K562 (cell line): ENCODE measurements around the gene SLK. TPM values are rescaled to one million over a fixed set of nuclear protein-coding genes. Genes with fewer than 3 reads are reported as not detected.

Experiments used
- ATAC-seq: fragments of 200-7000 bp; cut with Tn5 transposase; 3 replicates; pipeline ENCODE4 v1.9.1; 2020; ENCODE audit warnings: moderate library complexity
- BruUV-seq: library from RNA; stranded (reverse); fragments of 400-500 nt; replicated peaks from 2 replicates; lab custom pipeline; 2021; lab: Mats Ljungman, UMichigan
- CTCF ChIA-PET: fragments of 300-600 bp; formaldehyde crosslinking; extraction: SDS; loops from one replicate; lab custom pipeline; 2021; ENCODE audit warnings: low intra/inter-chr PET ratio; lab: Yijun Ruan, JAX
- POLR2A ChIA-PET: fragments of 300-600, 350-650 bp; sonication (Branson Sonifier 250); formaldehyde crosslinking; extraction: SDS; loops from one replicate; lab custom pipeline; 2021; ENCODE audit warnings: antibody characterized with exemption, inconsistent platforms; lab: Yijun Ruan, JAX
- DNase-seq, 4 experiments: peaks; one replicate each; pipeline versions ENCODE4 v3.0.0 to v3.0.0-alpha.2; 2011 to 2018; ENCODE audit warnings: low spot score in 3 of 4, mixed read lengths in 3 of 4; ENCODE audit errors: extremely low read depth in 1 of 4
- FAIRE-seq: peaks from 2 replicates; lab custom pipeline; 2011; peaks lifted over from hg19 to GRCh38; lab: Jason Lieb, UNC
- H2AFZ ChIP-seq: 2 replicates; pipeline ENCODE4 v1.6.0; 2011; ENCODE audit warnings: low read depth, low read length, control low read depth, inconsistent platforms
- H3K27ac ChIP-seq: fragments of 200-600 bp; 3 replicates; pipeline ENCODE4 v1.8.0; 2011; ENCODE audit warnings: low read depth, mild to moderate bottlenecking, control low read depth, inconsistent platforms, low read length, moderate library complexity, mixed read lengths; ENCODE audit errors: extremely low read depth
- H3K27me3 ChIP-seq, 2 experiments: fragments of 300-600 bp in 1 of 2; 2 replicates in 1 of 2; 3 replicates in 1 of 2; pipeline versions ENCODE4 v1.6.0 to v1.8.0; 2011; ENCODE audit warnings: inconsistent platforms in 2 of 2, low read length in 2 of 2, mild to moderate bottlenecking in 1 of 2, mixed read lengths in 1 of 2, moderate library complexity in 1 of 2; ENCODE audit not compliant: control insufficient read depth in 2 of 2, insufficient read depth in 2 of 2
- H3K36me3 ChIP-seq: fragments of 300-600 bp; 3 replicates; pipeline ENCODE4 v1.8.0; 2011; ENCODE audit warnings: mild to moderate bottlenecking, low read length, inconsistent platforms; ENCODE audit not compliant: control insufficient read depth, insufficient read depth
- H3K4me1 ChIP-seq, 2 experiments: fragments of 200-600 bp in 1 of 2; replicated peaks in 1 of 2; 2 replicates in 1 of 2; 3 replicates in 1 of 2; pipeline versions ENCODE4 v1.5.1 to v1.8.0; 2011; ENCODE audit warnings: inconsistent platforms in 2 of 2, low read length in 2 of 2, mild to moderate bottlenecking in 1 of 2, mixed read lengths in 1 of 2, moderate library complexity in 1 of 2; ENCODE audit not compliant: control insufficient read depth in 2 of 2, insufficient read depth in 2 of 2
- H3K4me2 ChIP-seq: 2 replicates; pipeline ENCODE4 v1.6.1; 2011; ENCODE audit warnings: low read length, control low read depth, inconsistent platforms, mixed read lengths; ENCODE audit not compliant: insufficient read depth
- H3K4me3 ChIP-seq: fragments of 200-600 bp; sonication (generic), shearing (Covaris generic); 2 replicates; pipeline ENCODE4 v1.5.1; 2016; ENCODE audit warnings: control low read depth, inconsistent platforms
- H3K79me2 ChIP-seq: fragments of 200-600 bp; 3 replicates; pipeline ENCODE4 v1.8.0; 2011; ENCODE audit warnings: low read length, inconsistent platforms; ENCODE audit not compliant: control insufficient read depth, insufficient read depth
- H3K9ac ChIP-seq, 2 experiments: 2 replicates each; pipeline versions ENCODE4 v1.6.0 to v1.6.1; 2011; ENCODE audit warnings: low read depth in 2 of 2, low read length in 2 of 2, control low read depth in 1 of 2, inconsistent platforms in 1 of 2, mild to moderate bottlenecking in 1 of 2, mixed read lengths in 1 of 2; ENCODE audit not compliant: insufficient read depth in 1 of 2
- H3K9me1 ChIP-seq: one replicate; pipeline ENCODE4 v1.6.0; 2011; ENCODE audit warnings: inconsistent platforms, mild to moderate bottlenecking, low read length, moderate library complexity; ENCODE audit not compliant: control insufficient read depth, insufficient read depth
- H3K9me3 ChIP-seq: replicated peaks from 2 replicates; pipeline ENCODE4 v1.5.1; 2011; ENCODE audit warnings: low read depth, low read length, inconsistent platforms; ENCODE audit not compliant: control insufficient read depth, insufficient read depth
- H4K20me1 ChIP-seq: replicated peaks from 2 replicates; pipeline ENCODE4 v1.6.1; 2011; ENCODE audit warnings: low read length, inconsistent platforms, mixed read lengths; ENCODE audit not compliant: control insufficient read depth, insufficient read depth
- ELK1 ChIP-seq: sonication (generic); formaldehyde crosslinking; IDR thresholded peaks from 2 replicates; pipeline ENCODE4 v1.8.1; 2022; ENCODE audit warnings: missing genetic modification reagents
- HNRNPK ChIP-seq: fragments of 200-400 bp; formaldehyde crosslinking; IDR thresholded peaks from one replicate; pipeline ENCODE4 v1.6.1; 2018; ENCODE audit warnings: mild to moderate bottlenecking, low read depth, low read length; ENCODE audit not compliant: poor library complexity, severe bottlenecking
- NFXL1 ChIP-seq: fragments of 450-650 bp; formaldehyde crosslinking; IDR thresholded peaks from 2 replicates; pipeline ENCODE4 v1.4.0; 2021; ENCODE audit warnings: mild to moderate bottlenecking
- OTX1 ChIP-seq: fragments of 450-650 bp; formaldehyde crosslinking; IDR thresholded peaks from 2 replicates; pipeline ENCODE4 v1.4.0; 2022; ENCODE audit warnings: mild to moderate bottlenecking
- SMARCA4 ChIP-seq: fragments of 450-650 bp; IDR thresholded peaks from 2 replicates; pipeline ENCODE4 v1.6.1; 2016
- SMARCB1 ChIP-seq: IDR thresholded peaks from 2 replicates; pipeline ENCODE4 v1.6.1; 2011; ENCODE audit warnings: improper control_type of control experiment, low read depth; ENCODE audit not compliant: insufficient read length
- SOX6 ChIP-seq: fragments of 450-650 bp; IDR thresholded peaks from 2 replicates; pipeline ENCODE4 v1.6.1; 2014; ENCODE audit warnings: mild to moderate bottlenecking
- TAL1 ChIP-seq: fragments of 450-650 bp; IDR thresholded peaks from 2 replicates; pipeline ENCODE4 v1.6.1; 2016; ENCODE audit warnings: mild to moderate bottlenecking
- ZNF232 ChIP-seq: sonication (generic); formaldehyde crosslinking; IDR thresholded peaks from 2 replicates; pipeline ENCODE4 v1.8.0; 2022; ENCODE audit warnings: mild to moderate bottlenecking, missing genetic modification reagents
- WGBS: fragments of 100-300 bp; shearing (Covaris generic); methylation state at CpG from one replicate; pipeline ENCODE4 v1.1.6; 2016; ENCODE audit warnings: low coverage, mixed read lengths; ENCODE audit not compliant: insufficient coverage; ENCODE audit errors: missing lambda C conversion rate; 5-methylcytosine and 5-hydroxymethylcytosine counted together
- in situ Hi-C: fragments of 300-500 bp; cut with MboI; formaldehyde crosslinking; loops from 4 replicates; pipeline ENCODE4 v1.15.0; 2018; ENCODE audit warnings: inconsistent platforms, mixed read lengths
- intact Hi-C: fragments of 100-400 bp; cut with micrococcal nuclease; formaldehyde crosslinking; loops from 2 replicates; pipeline ENCODE4 v1.14.2; 2022
- polyA plus RNA-seq, 8 experiments: library from polyadenylated mRNA; depleted of rRNA in 4 of 8; stranded (reverse) in 5 of 8; unstranded in 3 of 8; fragments of >200 nt; fragmentation: Nextera tagmentation in 2 of 8; fragmentation: Illumina TruSeq in 1 of 8; extraction: Ambion mirVana in 2 of 8; extraction: Trizol in 1 of 8; gene quantifications; 2 replicates each; pipeline versions ENCODE4 v1.2.1 to v1.2.3, GENCODE V29; 2011 to 2014; ENCODE audit warnings: inconsistent platforms in 1 of 8, missing spikeins in 1 of 8
- total RNA-seq, 7 experiments: library from RNA; depleted of rRNA in 6 of 7; stranded (reverse); fragments of >200 nt in 6 of 7; fragmentation: Illumina TruSeq in 2 of 7; extraction: Trizol in 2 of 7; gene quantifications; 2 replicates each; pipeline versions ENCODE4 v1.2.1 to v1.2.3, GENCODE V29; 2011 to 2021; ENCODE audit warnings: low replicate concordance in 1 of 7
- TF ChIP-seq, protein P1 (sequence below): fragments of 450-650 bp; formaldehyde crosslinking; IDR thresholded peaks from 2 replicates; pipeline ENCODE4 v1.4.0; 2020; ENCODE audit warnings: mild to moderate bottlenecking, mixed read lengths
- TF ChIP-seq, protein P2 (sequence below): fragments of 250-450 bp; sonication (Bioruptor Pico); IDR thresholded peaks from 2 replicates; pipeline ENCODE4 v1.5.1; 2021; ENCODE audit warnings: mild to moderate bottlenecking
- TF ChIP-seq, protein P3 (sequence below): sonication (generic); IDR thresholded peaks from 2 replicates; pipeline ENCODE4 v1.6.1; 2016

SLK gene
- total and polyA plus RNA-seq, 9 of the 15 experiments (the other 6 are each of a cell fraction or from before 2014, with no cell fraction given) = 8.2 to 40.0 (median 23.4) TPM

DNA sequence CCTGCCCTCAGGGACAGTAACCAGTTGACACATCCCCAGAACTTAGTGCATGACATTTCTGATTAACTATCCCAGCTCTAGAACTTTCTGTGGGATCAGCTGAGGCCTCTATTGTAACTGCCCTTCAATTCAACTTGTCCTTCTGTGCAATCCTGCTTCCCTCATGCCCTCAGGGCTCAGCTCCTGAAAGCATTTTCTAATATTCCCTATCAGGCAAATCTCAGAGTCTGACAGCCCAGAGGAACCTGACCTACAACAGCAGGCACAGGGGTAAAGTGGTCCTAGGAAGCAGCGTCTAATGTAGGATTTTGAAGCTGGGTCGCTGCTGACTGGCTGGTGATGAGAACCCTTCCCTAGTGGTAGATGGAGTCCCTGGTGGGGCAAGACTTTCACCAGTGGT, 35.3 kb upstream of the SLK start:
- no peak for FAIRE-seq
- Histone ChIP-seq H3K79me2 (no peaks in the 10 kb centered on the region), H3K9me3 (no peaks in the 10 kb centered on the region), H4K20me1 (no peaks in the 10 kb centered on the region), H3K27ac (no peak overlapping the region), H3K4me3 (no peak overlapping the region), H3K4me2 (no peak overlapping the region), H3K9ac (no peak overlapping the region), H3K27me3 (peaks cover 0 to 6% of the 10 kb centered on the region in 2 experiments; a peak in 1 of 5 replicates), H3K4me1 (peaks cover 0 to 3% of the 10 kb centered on the region in 2 experiments; a peak in 2 of 5 replicates), H2AFZ (no peak overlapping the region), H3K9me1 (no peaks in the 10 kb centered on the region), H3K36me3 (no peaks in the 10 kb centered on the region)
- intact Hi-C loops (no loop called here), in situ Hi-C loops (no loop called here)
- WGBS = 43% methylated on average over 2 of the region's 2 CpGs
- TF ChIP-seq, protein P1, sequence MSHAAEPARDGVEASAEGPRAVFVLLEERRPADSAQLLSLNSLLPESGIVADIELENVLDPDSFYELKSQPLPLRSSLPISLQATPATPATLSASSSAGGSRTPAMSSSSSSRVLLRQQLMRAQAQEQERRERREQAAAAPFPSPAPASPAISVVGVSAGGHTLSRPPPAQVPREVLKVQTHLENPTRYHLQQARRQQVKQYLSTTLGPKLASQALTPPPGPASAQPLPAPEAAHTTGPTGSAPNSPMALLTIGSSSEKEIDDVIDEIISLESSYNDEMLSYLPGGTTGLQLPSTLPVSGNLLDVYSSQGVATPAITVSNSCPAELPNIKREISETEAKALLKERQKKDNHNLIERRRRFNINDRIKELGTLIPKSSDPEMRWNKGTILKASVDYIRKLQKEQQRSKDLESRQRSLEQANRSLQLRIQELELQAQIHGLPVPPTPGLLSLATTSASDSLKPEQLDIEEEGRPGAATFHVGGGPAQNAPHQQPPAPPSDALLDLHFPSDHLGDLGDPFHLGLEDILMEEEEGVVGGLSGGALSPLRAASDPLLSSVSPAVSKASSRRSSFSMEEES = no peak
- no peak for TF ChIP-seq SMARCB1
- no peak for TF ChIP-seq TAL1
- no peak for TF ChIP-seq SOX6
- no peak for TF ChIP-seq HNRNPK
- no peak for TF ChIP-seq SMARCA4
- TF ChIP-seq, protein P2, sequence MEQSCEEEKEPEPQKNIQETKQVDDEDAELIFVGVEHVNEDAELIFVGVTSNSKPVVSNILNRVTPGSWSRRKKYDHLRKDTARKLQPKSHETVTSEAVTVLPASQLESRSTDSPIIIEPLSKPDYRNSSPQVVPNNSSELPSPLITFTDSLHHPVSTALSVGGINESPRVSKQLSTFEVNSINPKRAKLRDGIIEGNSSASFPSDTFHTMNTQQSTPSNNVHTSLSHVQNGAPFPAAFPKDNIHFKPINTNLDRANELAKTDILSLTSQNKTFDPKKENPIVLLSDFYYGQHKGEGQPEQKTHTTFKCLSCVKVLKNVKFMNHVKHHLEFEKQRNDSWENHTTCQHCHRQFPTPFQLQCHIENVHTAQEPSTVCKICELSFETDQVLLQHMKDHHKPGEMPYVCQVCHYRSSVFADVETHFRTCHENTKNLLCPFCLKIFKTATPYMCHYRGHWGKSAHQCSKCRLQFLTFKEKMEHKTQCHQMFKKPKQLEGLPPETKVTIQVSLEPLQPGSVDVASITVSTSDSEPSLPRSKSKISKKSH (CRISPR knock-in tag) = no peak
- no peak for TF ChIP-seq OTX1 (CRISPR knock-in tag)
- TF ChIP-seq ELK1 = no peak
- TF ChIP-seq, protein P3, sequence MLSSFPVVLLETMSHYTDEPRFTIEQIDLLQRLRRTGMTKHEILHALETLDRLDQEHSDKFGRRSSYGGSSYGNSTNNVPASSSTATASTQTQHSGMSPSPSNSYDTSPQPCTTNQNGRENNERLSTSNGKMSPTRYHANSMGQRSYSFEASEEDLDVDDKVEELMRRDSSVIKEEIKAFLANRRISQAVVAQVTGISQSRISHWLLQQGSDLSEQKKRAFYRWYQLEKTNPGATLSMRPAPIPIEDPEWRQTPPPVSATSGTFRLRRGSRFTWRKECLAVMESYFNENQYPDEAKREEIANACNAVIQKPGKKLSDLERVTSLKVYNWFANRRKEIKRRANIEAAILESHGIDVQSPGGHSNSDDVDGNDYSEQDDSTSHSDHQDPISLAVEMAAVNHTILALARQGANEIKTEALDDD = no peak
- TF ChIP-seq NFXL1 (CRISPR knock-in tag) = no peak
- TF ChIP-seq ZNF232 (CRISPR knock-in tag) = no peak
- CTCF ChIA-PET = no interaction called here
- ATAC-seq = no peak
- POLR2A ChIA-PET = interaction anchor here (0.7 to 1.0 kb wide), 2 partner anchors 10 to 13 kb away, joined by 3 read pairs; no protein-coding TSS in a partner anchor
- DNase-seq = no peak
- no TSS peak for BruUV-seq
